ENCODE measurements around the gene TMEM186.

TMEM186 gene

GRCh38 chr16:8814095-8814806 lies 16.8 kb upstream of the TMEM186 start:
- Histone ChIP-seq H2AFZ (ENCODE audit: low read length) (no peak overlapping the region), H3F3A (ENCODE audit: low read depth) (no peaks in the 10 kb centered on the region), H3K79me2 (ENCODE audit: insufficient read depth, low read length) (no peaks in the 10 kb centered on the region), H3K4me2 (ENCODE audit: low read depth, low read length, poor library complexity, severe bottlenecking) (no peak overlapping the region), H3K36me3 (ENCODE audit: insufficient read depth, low read length) (peaks cover 39% of the 10 kb centered on the region; the same call in 1 of the 2 replicates), H3K4me1 (ENCODE audit: insufficient read depth, low read length, poor library complexity, severe bottlenecking) (peaks cover 12% of the 10 kb centered on the region), H4K20me1 (ENCODE audit: insufficient read depth, low read length, poor library complexity, severe bottlenecking) (no peaks in the 10 kb centered on the region), H3K9me2 (replicated peaks; ENCODE audit: low read depth, low read length) (no peaks in the 10 kb centered on the region), H3K4me3 (ENCODE audit: low read length, poor library complexity, severe bottlenecking) (no peak overlapping the region), H3K9ac (ENCODE audit: low read depth, low read length, poor library complexity, severe bottlenecking) (no peak overlapping the region), H3K9me3 (ENCODE audit: insufficient read depth, low read depth, low read length) (no peaks in the 10 kb centered on the region), H3K27me3 (ENCODE audit: insufficient read depth, low read length, poor library complexity, severe bottlenecking) (no peaks in the 10 kb centered on the region)
- TF ChIP-seq EZH2phosphoT487 (IDR thresholded peaks at IDR 0.05; ENCODE audit: borderline replicate concordance) (no peak), CTCF (conservative IDR thresholded peaks at IDR 0.05; ENCODE audit: low read length) (no peak)

- TF ChIP-seq CTCF (conservative IDR thresholded peaks at IDR 0.05; ENCODE audit: low read length) (no peak), EZH2phosphoT487 (IDR thresholded peaks at IDR 0.05; ENCODE audit: borderline replicate concordance) (no peak)
- H3K27me3 ChIP-seq (ENCODE audit: insufficient read depth, low read length, poor library complexity, severe bottlenecking): no peaks in the 10 kb centered on the region
Observed at GRCh38 chr16:8812162-8812843, 14.9 kb upstream of the TMEM186 start.

GRCh38 chr16:8808613-8809353 lies 11.3 kb upstream of the TMEM186 start:
- H2AFZ ChIP-seq (ENCODE audit: low read length): no peak overlapping the region
- no peaks in the 10 kb centered on the region for H3K79me2 ChIP-seq (ENCODE audit: insufficient read depth, low read length)
- no peaks in the 10 kb centered on the region for H3K9me3 ChIP-seq (ENCODE audit: insufficient read depth, low read depth, low read length)
- H3K4me2 ChIP-seq (ENCODE audit: low read depth, low read length, poor library complexity, severe bottlenecking): no peak overlapping the region
- no peak overlapping the region for H3K9ac ChIP-seq (ENCODE audit: low read depth, low read length, poor library complexity, severe bottlenecking)
- no peaks in the 10 kb centered on the region for H4K20me1 ChIP-seq (ENCODE audit: insufficient read depth, low read length, poor library complexity, severe bottlenecking)
- H3K36me3 ChIP-seq (ENCODE audit: insufficient read depth, low read length): peaks cover 52% of the 10 kb centered on the region; the same call in 1 of the 2 replicates
- no peaks in the 10 kb centered on the region for H3K27me3 ChIP-seq (ENCODE audit: insufficient read depth, low read length, poor library complexity, severe bottlenecking)
- no peaks in the 10 kb centered on the region for H3K9me2 ChIP-seq (replicated peaks; ENCODE audit: low read depth, low read length)
- no peak for TF ChIP-seq CTCF (conservative IDR thresholded peaks at IDR 0.05; ENCODE audit: low read length)
- TF ChIP-seq EZH2phosphoT487 (IDR thresholded peaks at IDR 0.05; ENCODE audit: borderline replicate concordance): no peak
- H3F3A ChIP-seq (ENCODE audit: low read depth): no peaks in the 10 kb centered on the region
- H3K4me1 ChIP-seq (ENCODE audit: insufficient read depth, low read length, poor library complexity, severe bottlenecking): no peaks in the 10 kb centered on the region
- H3K4me3 ChIP-seq (ENCODE audit: low read length, poor library complexity, severe bottlenecking): no peak overlapping the region

More at GRCh38 chr16:8812162-8812843, 14.9 kb upstream of the TMEM186 start:
- Histone ChIP-seq H3K4me2 (ENCODE audit: low read depth, low read length, poor library complexity, severe bottlenecking) (no peak overlapping the region), H3K79me2 (ENCODE audit: insufficient read depth, low read length) (no peaks in the 10 kb centered on the region), H3K9me2 (replicated peaks; ENCODE audit: low read depth, low read length) (no peaks in the 10 kb centered on the region), H2AFZ (ENCODE audit: low read length) (no peak overlapping the region), H3F3A (ENCODE audit: low read depth) (no peaks in the 10 kb centered on the region), H3K36me3 (ENCODE audit: insufficient read depth, low read length) (peaks cover 55% of the 10 kb centered on the region; the same call in 1 of the 2 replicates), H3K9me3 (ENCODE audit: insufficient read depth, low read depth, low read length) (no peaks in the 10 kb centered on the region), H4K20me1 (ENCODE audit: insufficient read depth, low read length, poor library complexity, severe bottlenecking) (no peaks in the 10 kb centered on the region), H3K4me3 (ENCODE audit: low read length, poor library complexity, severe bottlenecking) (no peak overlapping the region), H3K4me1 (ENCODE audit: insufficient read depth, low read length, poor library complexity, severe bottlenecking) (peaks cover 9% of the 10 kb centered on the region), H3K9ac (ENCODE audit: low read depth, low read length, poor library complexity, severe bottlenecking) (no peak overlapping the region)

Measured in Loucy (cell line).